Measurements from ENCODE around the gene MFGE8. TPM values are rescaled to one million over a fixed set of nuclear protein-coding genes. Genes with fewer than 3 reads are reported as not detected.
"Not testable (repeated sequence)": the region's sequence is repeated elsewhere in the genome, so short reads cannot be mapped to it uniquely, and the experiment has no call there.

MFGE8 gene
- total RNA-seq, 1 experiment from 2014 or later: 32.0 TPM

DNA sequence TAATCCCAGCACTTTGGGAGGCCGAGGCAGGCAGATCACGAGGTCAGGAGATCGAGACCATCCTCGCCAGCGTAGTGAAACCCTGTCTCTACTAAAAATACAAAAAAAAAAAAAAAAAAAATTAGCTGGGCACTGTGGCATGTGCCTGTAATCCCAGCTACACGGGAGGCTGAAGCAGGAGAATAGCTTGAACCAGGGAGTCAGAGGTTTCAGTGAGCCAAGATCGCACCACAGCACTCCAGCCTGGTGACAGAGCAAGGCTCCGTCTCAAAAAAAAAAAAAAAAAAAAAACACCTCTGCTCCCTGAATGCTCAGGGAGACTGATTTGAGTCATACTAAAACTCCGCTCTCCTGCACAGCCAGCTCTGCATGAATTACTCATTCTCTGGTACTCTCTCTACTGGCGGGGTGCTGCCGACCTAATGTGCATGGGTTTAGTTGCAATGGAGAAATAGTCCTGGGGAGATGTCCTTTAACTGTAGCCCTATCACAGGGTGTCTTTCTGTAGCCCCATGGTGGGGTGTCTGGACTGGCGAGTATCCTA lies 7.8 kb upstream of the MFGE8 start:
- Histone ChIP-seq H3K27ac (ENCODE audit: low read length) (peak overlapping the region; percentile 49), H3K4me2 (ENCODE audit: low read length) (peak overlapping the region; percentile 48), H3K4me1 (ENCODE audit: insufficient read depth, low read length) (peaks cover 38% of the 10 kb centered on the region)
- CTCF ChIA-PET: interaction anchor here (1.1 kb wide), 2 partner anchors 16 to 96 kb away, joined by 3 read pairs; no protein-coding TSS in a partner anchor
- H3K79me2 ChIP-seq (ENCODE audit: low read length); intact Hi-C loops (cut with micrococcal nuclease); H3K27me3 ChIP-seq (ENCODE audit: low read length); H4K20me1 ChIP-seq (ENCODE audit: low read length); H3K9me2 ChIP-seq (replicated peaks; ENCODE audit: low read length); H3K4me3 ChIP-seq (ENCODE audit: low read length); H3K9ac ChIP-seq (ENCODE audit: low read length); H3F3A ChIP-seq (ENCODE audit: low read length, unreplicated experiment); H3K36me3 ChIP-seq (ENCODE audit: low read depth, low read length); BruUV-seq (replicated peaks); POLR2A ChIA-PET (ENCODE audit: unreplicated experiment); H3K9me3 ChIP-seq (ENCODE audit: low read length); H2AFZ ChIP-seq (ENCODE audit: low read length): not testable (repeated sequence)
- peak; percentile 78 for DNase-seq
- ATAC-seq: peak; percentile 63

GRCh38 chr15:88920186-88920891 lies 7.2 kb upstream of the MFGE8 start:
- H3K79me2 ChIP-seq (ENCODE audit: low read length): no peaks in the 10 kb centered on the region
- ChIA-PET POLR2A (ENCODE audit: unreplicated experiment) (no interaction called here), CTCF (interaction anchor here (1.1 kb wide), 2 partner anchors 16 to 97 kb away, joined by 3 read pairs; no protein-coding TSS in a partner anchor)
- no peaks in the 10 kb centered on the region for H3K9me2 ChIP-seq (replicated peaks; ENCODE audit: low read length)
- peak overlapping the region; percentile 49 for H3K27ac ChIP-seq (ENCODE audit: low read length)
- no peaks in the 10 kb centered on the region for H4K20me1 ChIP-seq (ENCODE audit: low read length)
- ATAC-seq (peak; percentile 45), DNase-seq (peak; percentile 76)
- peak overlapping the region; percentile 48 for H3K4me2 ChIP-seq (ENCODE audit: low read length)
- no peaks in the 10 kb centered on the region for H3K36me3 ChIP-seq (ENCODE audit: low read depth, low read length)
- peaks cover 38% of the 10 kb centered on the region for H3K4me1 ChIP-seq (ENCODE audit: insufficient read depth, low read length)
- H3K9me3 ChIP-seq (ENCODE audit: low read length): no peaks in the 10 kb centered on the region
- H3K9ac ChIP-seq (ENCODE audit: low read length): no peak overlapping the region
- no peak overlapping the region for H2AFZ ChIP-seq (ENCODE audit: low read length)
- TF ChIP-seq, protein P1, sequence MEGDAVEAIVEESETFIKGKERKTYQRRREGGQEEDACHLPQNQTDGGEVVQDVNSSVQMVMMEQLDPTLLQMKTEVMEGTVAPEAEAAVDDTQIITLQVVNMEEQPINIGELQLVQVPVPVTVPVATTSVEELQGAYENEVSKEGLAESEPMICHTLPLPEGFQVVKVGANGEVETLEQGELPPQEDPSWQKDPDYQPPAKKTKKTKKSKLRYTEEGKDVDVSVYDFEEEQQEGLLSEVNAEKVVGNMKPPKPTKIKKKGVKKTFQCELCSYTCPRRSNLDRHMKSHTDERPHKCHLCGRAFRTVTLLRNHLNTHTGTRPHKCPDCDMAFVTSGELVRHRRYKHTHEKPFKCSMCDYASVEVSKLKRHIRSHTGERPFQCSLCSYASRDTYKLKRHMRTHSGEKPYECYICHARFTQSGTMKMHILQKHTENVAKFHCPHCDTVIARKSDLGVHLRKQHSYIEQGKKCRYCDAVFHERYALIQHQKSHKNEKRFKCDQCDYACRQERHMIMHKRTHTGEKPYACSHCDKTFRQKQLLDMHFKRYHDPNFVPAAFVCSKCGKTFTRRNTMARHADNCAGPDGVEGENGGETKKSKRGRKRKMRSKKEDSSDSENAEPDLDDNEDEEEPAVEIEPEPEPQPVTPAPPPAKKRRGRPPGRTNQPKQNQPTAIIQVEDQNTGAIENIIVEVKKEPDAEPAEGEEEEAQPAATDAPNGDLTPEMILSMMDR (conservative IDR thresholded peaks at IDR 0.05; ENCODE audit: low read depth, low read length): no peak
- no peak for TF ChIP-seq EZH2phosphoT487 (IDR thresholded peaks at IDR 0.05; ENCODE audit: borderline replicate concordance, low read length)
- TF ChIP-seq EZH2 (IDR thresholded peaks at IDR 0.05; ENCODE audit: low read length, unreplicated experiment): no peak
- H3K27me3 ChIP-seq (ENCODE audit: low read length): no peaks in the 10 kb centered on the region
- intact Hi-C loops (cut with micrococcal nuclease): no loop called here
- H3F3A ChIP-seq (ENCODE audit: low read length, unreplicated experiment): no peaks in the 10 kb centered on the region
- no peak overlapping the region for H3K4me3 ChIP-seq (ENCODE audit: low read length)
- no TSS peak for BruUV-seq (replicated peaks)

DNA sequence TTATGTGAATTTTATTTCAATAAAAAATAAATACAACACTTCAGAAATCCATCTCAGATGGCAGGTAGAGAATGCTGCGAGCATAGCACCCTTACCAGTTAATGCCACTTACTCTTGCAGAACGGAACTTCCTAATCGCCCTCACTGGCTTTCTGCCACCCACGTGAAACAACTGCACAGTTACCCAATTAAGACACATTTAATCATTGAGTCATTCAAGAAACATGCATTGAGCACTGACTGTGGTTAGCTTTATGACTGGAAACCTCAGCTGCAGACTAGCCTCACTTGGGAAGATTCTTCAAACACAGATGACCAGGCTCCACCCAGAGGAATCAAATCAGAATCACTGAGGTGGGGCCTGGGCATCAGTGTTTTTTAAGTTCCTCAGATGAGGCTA lies 5.6 kb upstream of the MFGE8 start:
- Histone ChIP-seq H3K36me3 (ENCODE audit: low read depth, low read length) (no peaks in the 10 kb centered on the region), H3K4me1 (ENCODE audit: insufficient read depth, low read length) (peaks cover 38% of the 10 kb centered on the region), H2AFZ (ENCODE audit: low read length) (no peak overlapping the region), H3K79me2 (ENCODE audit: low read length) (no peaks in the 10 kb centered on the region), H3K27ac (ENCODE audit: low read length) (no peak overlapping the region), H3K4me2 (ENCODE audit: low read length) (peak overlapping the region; percentile 47), H3K27me3 (ENCODE audit: low read length) (no peaks in the 10 kb centered on the region), H3F3A (ENCODE audit: low read length, unreplicated experiment) (no peaks in the 10 kb centered on the region), H3K4me3 (ENCODE audit: low read length) (no peak overlapping the region), H3K9me3 (ENCODE audit: low read length) (no peaks in the 10 kb centered on the region), H3K9me2 (replicated peaks; ENCODE audit: low read length) (no peaks in the 10 kb centered on the region), H3K9ac (ENCODE audit: low read length) (no peak overlapping the region), H4K20me1 (ENCODE audit: low read length) (no peaks in the 10 kb centered on the region)
- BruUV-seq (replicated peaks): no TSS peak
- DNase-seq (peak; percentile 92), ATAC-seq (peak; percentile 86)
- ChIA-PET CTCF (interaction anchor here (1.0 kb wide), 1 partner anchor 14 kb away, joined by 3 read pairs; no protein-coding TSS in a partner anchor), POLR2A (ENCODE audit: unreplicated experiment) (no interaction called here)
- intact Hi-C loops (cut with micrococcal nuclease): loop anchor here (2.0 kb wide), 1 partner anchor 62 kb away; no protein-coding TSS in a partner anchor
- no peak for TF ChIP-seq EZH2 (IDR thresholded peaks at IDR 0.05; ENCODE audit: low read length, unreplicated experiment)
- TF ChIP-seq EZH2phosphoT487 (IDR thresholded peaks at IDR 0.05; ENCODE audit: borderline replicate concordance, low read length): no peak
- TF ChIP-seq, protein P1 (conservative IDR thresholded peaks at IDR 0.05; ENCODE audit: low read depth, low read length): no peak

Measured in PC-3 (cell line).